DOHH2 (cell line): ENCODE data around the gene SKAP1.

ENCODE experiments used
- H3F3A ChIP-seq: fragments of 200-600 bp; sonication (generic), shearing (Covaris generic); 2 replicates; pipeline ENCODE4 v1.6.0; 2016; ENCODE audit warnings: antibody characterized with exemption, mild to moderate bottlenecking; ENCODE audit not compliant: control insufficient read depth, insufficient read depth
- H3K27ac ChIP-seq: fragments of 200-600 bp; sonication (generic); 2 replicates; pipeline ENCODE4 v1.5.1; 2014; ENCODE audit warnings: low read depth, mild to moderate bottlenecking, low read length, moderate library complexity
- H3K27me3 ChIP-seq: fragments of 200-600 bp; sonication (generic); 2 replicates; pipeline ENCODE4 v1.6.1; 2014; ENCODE audit warnings: mild to moderate bottlenecking, low read length, mixed read lengths; ENCODE audit not compliant: control insufficient read depth
- H3K36me3 ChIP-seq: fragments of 200-600 bp; sonication (generic); 2 replicates; pipeline ENCODE4 v1.6.1; 2014; ENCODE audit warnings: mild to moderate bottlenecking, low read length, moderate library complexity, mixed read lengths; ENCODE audit not compliant: control insufficient read depth
- H3K4me1 ChIP-seq: fragments of 200-600 bp; sonication (generic); 2 replicates; pipeline ENCODE4 v1.6.1; 2014; ENCODE audit warnings: mild to moderate bottlenecking, low read length, mixed read lengths; ENCODE audit not compliant: control insufficient read depth
- H3K4me2 ChIP-seq: fragments of 200-600 bp; sonication (generic); 2 replicates; pipeline ENCODE4 v1.6.0; 2014; ENCODE audit warnings: mild to moderate bottlenecking, low read length, moderate library complexity
- H3K4me3 ChIP-seq: fragments of 200-600 bp; sonication (generic); 2 replicates; pipeline ENCODE4 v1.5.1; 2014; ENCODE audit warnings: mild to moderate bottlenecking, low read length, mixed read lengths
- H3K79me2 ChIP-seq: fragments of 200-600 bp; sonication (generic); 2 replicates; pipeline ENCODE4 v1.6.1; 2014; ENCODE audit warnings: mild to moderate bottlenecking, low read length, mixed read lengths; ENCODE audit not compliant: control insufficient read depth
- H3K9me2 ChIP-seq: fragments of 200-600 bp; sonication (generic); replicated peaks from 2 replicates; pipeline ENCODE4 v1.6.1; 2014; ENCODE audit warnings: mild to moderate bottlenecking, low read length, mixed read lengths; ENCODE audit not compliant: control insufficient read depth
- H3K9me3 ChIP-seq: fragments of 200-600 bp; sonication (generic); 2 replicates; pipeline ENCODE4 v1.6.1; 2014; ENCODE audit warnings: antibody characterized with exemption, low read length, mixed read lengths; ENCODE audit not compliant: control insufficient read depth, insufficient read depth
- H4K20me1 ChIP-seq: fragments of 200-600 bp; sonication (generic); 2 replicates; pipeline ENCODE4 v1.6.0; 2014; ENCODE audit warnings: low read depth, mild to moderate bottlenecking, antibody characterized with exemption, low read length, moderate library complexity; ENCODE audit not compliant: control insufficient read depth, insufficient read depth
- EZH2phosphoT487 ChIP-seq: fragments of 200-600 bp; sonication (generic); IDR thresholded peaks from 2 replicates; pipeline ENCODE4 v1.6.1; 2017; ENCODE audit warnings: borderline replicate concordance, mild to moderate bottlenecking, antibody characterized with exemption, low read length, moderate library complexity, mixed read lengths
- TF ChIP-seq, protein P1 (sequence below): fragments of 200-600 bp; sonication (generic); IDR thresholded peaks from one replicate; pipeline ENCODE4 v1.5.1; 2014; ENCODE audit warnings: antibody characterized with exemption, mild to moderate bottlenecking, low read depth, low read length; ENCODE audit not compliant: poor library complexity, severe bottlenecking

Gene SKAP1

DNA sequence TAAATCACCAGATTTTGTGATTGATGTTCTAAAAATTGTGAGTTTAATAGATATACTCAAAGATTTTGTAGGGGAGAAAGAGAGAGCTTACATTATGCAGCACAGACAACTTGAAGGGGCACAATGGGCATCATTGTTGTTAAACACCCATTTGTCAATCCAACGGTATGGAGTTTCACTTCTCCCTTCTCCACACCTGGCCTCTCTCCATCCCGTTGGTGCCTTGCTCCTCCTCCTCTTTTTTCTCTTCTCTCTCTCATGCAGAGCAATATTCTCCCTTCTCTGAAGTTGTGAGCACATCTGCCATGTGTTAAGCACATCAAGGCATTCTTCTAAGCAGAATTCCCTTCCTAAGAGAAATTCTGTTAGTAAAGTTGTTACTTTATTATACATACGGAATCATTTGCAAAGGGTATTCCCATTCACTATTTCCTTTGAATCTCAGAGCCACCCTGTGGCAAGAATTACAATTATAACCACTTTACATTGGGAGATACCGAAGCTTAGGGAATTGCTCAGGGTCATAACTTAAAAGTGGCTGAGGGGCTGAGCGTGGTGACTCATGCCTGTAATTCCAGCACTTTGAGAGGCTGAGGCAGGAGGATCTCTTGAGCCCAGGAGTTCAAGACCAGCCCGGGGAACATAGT lies 40.5 kb upstream of the SKAP1 start:
- H3K4me3 ChIP-seq, result no peak overlapping the region
- no peak overlapping the region for H3K27ac ChIP-seq
- peaks cover 23% of the 10 kb centered on the region for H3K27me3 ChIP-seq
- H3K4me1 ChIP-seq, result peaks cover 9% of the 10 kb centered on the region
- no peaks in the 10 kb centered on the region for H4K20me1 ChIP-seq
- H3K9me3 ChIP-seq, result no peaks in the 10 kb centered on the region
- no peak for TF ChIP-seq EZH2phosphoT487
- TF ChIP-seq, protein P1, sequence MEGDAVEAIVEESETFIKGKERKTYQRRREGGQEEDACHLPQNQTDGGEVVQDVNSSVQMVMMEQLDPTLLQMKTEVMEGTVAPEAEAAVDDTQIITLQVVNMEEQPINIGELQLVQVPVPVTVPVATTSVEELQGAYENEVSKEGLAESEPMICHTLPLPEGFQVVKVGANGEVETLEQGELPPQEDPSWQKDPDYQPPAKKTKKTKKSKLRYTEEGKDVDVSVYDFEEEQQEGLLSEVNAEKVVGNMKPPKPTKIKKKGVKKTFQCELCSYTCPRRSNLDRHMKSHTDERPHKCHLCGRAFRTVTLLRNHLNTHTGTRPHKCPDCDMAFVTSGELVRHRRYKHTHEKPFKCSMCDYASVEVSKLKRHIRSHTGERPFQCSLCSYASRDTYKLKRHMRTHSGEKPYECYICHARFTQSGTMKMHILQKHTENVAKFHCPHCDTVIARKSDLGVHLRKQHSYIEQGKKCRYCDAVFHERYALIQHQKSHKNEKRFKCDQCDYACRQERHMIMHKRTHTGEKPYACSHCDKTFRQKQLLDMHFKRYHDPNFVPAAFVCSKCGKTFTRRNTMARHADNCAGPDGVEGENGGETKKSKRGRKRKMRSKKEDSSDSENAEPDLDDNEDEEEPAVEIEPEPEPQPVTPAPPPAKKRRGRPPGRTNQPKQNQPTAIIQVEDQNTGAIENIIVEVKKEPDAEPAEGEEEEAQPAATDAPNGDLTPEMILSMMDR, result no peak
- H3K4me2 ChIP-seq, result peak overlapping the region; percentile 30
- no peaks in the 10 kb centered on the region for H3K79me2 ChIP-seq
- H3K36me3 ChIP-seq, result no peaks in the 10 kb centered on the region
- no peaks in the 10 kb centered on the region for H3F3A ChIP-seq
- H3K9me2 ChIP-seq, result no peaks in the 10 kb centered on the region

DNA sequence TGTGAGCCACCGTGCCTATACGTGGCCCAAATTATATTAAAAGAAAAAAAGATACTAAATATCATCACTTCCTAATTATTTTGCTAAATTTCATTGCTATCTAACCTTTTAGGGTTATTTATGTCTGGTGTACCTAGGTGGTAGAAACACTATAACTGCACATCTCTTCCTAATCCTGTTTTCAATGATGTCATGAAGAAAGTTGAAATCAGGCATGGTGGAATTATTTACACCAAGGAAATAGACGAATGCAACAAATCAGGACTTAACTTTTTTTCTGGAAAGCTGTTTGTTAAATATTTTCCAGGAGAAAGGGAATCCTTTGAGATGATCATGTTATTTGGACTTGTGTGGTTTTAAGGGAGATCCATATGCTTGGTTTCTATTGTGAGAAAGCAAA lies 39.2 kb upstream of the SKAP1 start:
- H3K27me3 ChIP-seq, result peaks cover 34% of the 10 kb centered on the region

DNA sequence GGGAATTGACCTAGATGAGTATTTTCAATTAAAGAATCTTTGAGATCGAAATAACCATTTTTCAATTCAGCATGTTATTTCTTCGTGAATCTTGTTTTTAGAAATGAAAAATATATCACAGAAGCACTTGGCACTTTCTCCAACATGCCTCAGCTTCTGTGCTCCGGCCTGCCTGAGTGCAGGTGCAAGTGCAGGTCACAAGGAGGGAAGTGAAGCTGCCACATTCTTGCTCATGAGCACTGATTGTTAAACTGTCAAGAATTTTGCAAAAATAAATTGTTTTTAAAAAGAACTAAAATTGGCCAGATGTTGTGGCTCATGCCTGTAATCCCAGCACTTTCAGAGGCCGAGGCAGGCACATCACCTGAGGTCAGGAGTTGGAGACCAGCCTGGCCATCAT lies 38.3 kb upstream of the SKAP1 start:
- H3K9me3 ChIP-seq, result no peaks in the 10 kb centered on the region
- H3K4me3 ChIP-seq, result no peak overlapping the region
- H3K9me2 ChIP-seq, result no peaks in the 10 kb centered on the region
- H3K4me1 ChIP-seq, result peaks cover 16% of the 10 kb centered on the region
- H3K79me2 ChIP-seq, result no peaks in the 10 kb centered on the region
- H3F3A ChIP-seq, result no peaks in the 10 kb centered on the region
- no peak overlapping the region for H3K4me2 ChIP-seq
- no peaks in the 10 kb centered on the region for H3K36me3 ChIP-seq
- TF ChIP-seq EZH2phosphoT487, result no peak
- TF ChIP-seq, protein P1, result no peak
- no peaks in the 10 kb centered on the region for H4K20me1 ChIP-seq
- H3K27me3 ChIP-seq, result peaks cover 43% of the 10 kb centered on the region
- H3K27ac ChIP-seq, result no peak overlapping the region

More for the DNA sequence above, 39.2 kb upstream of the SKAP1 start:
- H3K9me2 ChIP-seq, result no peaks in the 10 kb centered on the region
- no peaks in the 10 kb centered on the region for H3F3A ChIP-seq
- no peak overlapping the region for H3K4me3 ChIP-seq
- H3K36me3 ChIP-seq, result no peaks in the 10 kb centered on the region
- no peak overlapping the region for H3K27ac ChIP-seq
- no peaks in the 10 kb centered on the region for H3K79me2 ChIP-seq
- H3K9me3 ChIP-seq, result no peaks in the 10 kb centered on the region
- no peaks in the 10 kb centered on the region for H4K20me1 ChIP-seq
- no peak overlapping the region for H3K4me2 ChIP-seq
- peaks cover 13% of the 10 kb centered on the region for H3K4me1 ChIP-seq
- no peak for TF ChIP-seq EZH2phosphoT487
- TF ChIP-seq, protein P1, result no peak
